Measurements from ENCODE around the gene MCRIP1. TPM values are rescaled to one million over a fixed set of nuclear protein-coding genes. Genes with fewer than 3 reads are reported as not detected.

Gene MCRIP1
- total and polyA plus RNA-seq, 2 of the 8 experiments (the other 6 are each of a cell fraction or from before 2014, with no cell fraction given), result 103 to 151 TPM

- H3K23ac ChIP-seq (ENCODE audit: insufficient read length), result no peak overlapping the region
- no peak overlapping the region for H4K8ac ChIP-seq (ENCODE audit: extremely low read depth, insufficient read depth, low read length)
- peaks cover 0 to 1% of the 10 kb centered on the region in 2 experiments; a peak in 2 of 4 replicates for H3K79me2 ChIP-seq (ENCODE audit: control insufficient read depth in 1 of 2, insufficient read depth in 2 of 2, low read length in 2 of 2)
- no peak overlapping the region for H4K5ac ChIP-seq (ENCODE audit: insufficient read length, low read depth, low read length)
- no peak overlapping the region for H3K9ac ChIP-seq (replicated peaks in 1 of 4; ENCODE audit: extremely low read depth in 1 of 4, low read depth in 3 of 4, low read length in 3 of 4)
- no peak overlapping the region for H3K18ac ChIP-seq (ENCODE audit: extremely low read depth, low read length)
- H3K9me3 ChIP-seq (ENCODE audit: insufficient read depth in 2 of 2, low read depth in 1 of 2, low read length in 1 of 2), result no peaks in the 10 kb centered on the region
- no peaks in the 10 kb centered on the region for H3K4me1 ChIP-seq (replicated peaks in 1 of 4; ENCODE audit: control insufficient read depth in 3 of 4, insufficient read depth in 4 of 4, low read length in 3 of 4)
- H4K91ac ChIP-seq (replicated peaks; ENCODE audit: insufficient read length, low read length), result no peak overlapping the region
- no peak overlapping the region for H2BK12ac ChIP-seq (ENCODE audit: low read depth, low read length)
- DNase-seq (ENCODE audit: low read depth in 1 of 2, low spot score in 2 of 2) (no peak), FAIRE-seq (no peak)
- no peak overlapping the region for H2BK20ac ChIP-seq (ENCODE audit: low read length)
- H3K79me1 ChIP-seq (ENCODE audit: low read depth, low read length), result peaks cover 5% of the 10 kb centered on the region
- ChIA-PET CTCF (ENCODE audit: partially characterized antibody) (interaction anchor here (0.9 to 3.6 kb wide), 8 partner anchors 9 to 131 kb away, joined by 3 to 21 read pairs (median 4); no protein-coding TSS in a partner anchor), POLR2A (ENCODE audit: partially characterized antibody) (interaction anchor here (0.6 to 2.4 kb wide), 7 partner anchors 9 to 157 kb away, joined by 3 to 15 read pairs (median 5); partner anchors contain the start of gene P4HB)
- no peak overlapping the region for H3K4ac ChIP-seq (replicated peaks; ENCODE audit: insufficient read length, low read depth, low read length)
- no peak overlapping the region for H2AK5ac ChIP-seq (ENCODE audit: low read depth, low read length)
- H3K4me2 ChIP-seq (ENCODE audit: insufficient read depth in 1 of 2, low read depth in 2 of 2, low read length in 2 of 2), result no peak overlapping the region
- 94% methylated on average over 11 of the region's 12 CpGs; no CpG with 5 or more reads in 1 of the 2 experiments for WGBS, 2 experiments (ENCODE audit: extremely low coverage in 1 of 2, insufficient coverage in 1 of 2, insufficient read length in 1 of 2, insufficient replicate concordance in 2 of 2, low coverage in 1 of 2, low lambda C conversion rate in 2 of 2, missing lambda C conversion rate in 1 of 2)
- no peak overlapping the region for H2AFZ ChIP-seq (ENCODE audit: low read length)
- no peaks in the 10 kb centered on the region; a peak in 1 of 7 replicates for H3K27me3 ChIP-seq (replicated peaks in 1 of 4; ENCODE audit: control insufficient read depth in 3 of 4, extremely low read depth in 1 of 4, insufficient read depth in 3 of 4, low read length in 3 of 4)
- H4K20me1 ChIP-seq (replicated peaks in 1 of 2; ENCODE audit: control insufficient read depth in 1 of 2, insufficient read depth in 2 of 2, low read length in 2 of 2), result peaks cover 5 to 13% of the 10 kb centered on the region in 2 experiments
- no peak overlapping the region for H2BK15ac ChIP-seq (ENCODE audit: low read length)
- no peaks in the 10 kb centered on the region for H3K23me2 ChIP-seq (ENCODE audit: low read depth, low read length)
- H3K14ac ChIP-seq (ENCODE audit: insufficient read length), result no peak overlapping the region
- no peak overlapping the region for H2BK5ac ChIP-seq (ENCODE audit: low read depth, low read length)
- no peak overlapping the region for H3K27ac ChIP-seq (ENCODE audit: low read depth, low read length)
- no peak overlapping the region for H2BK120ac ChIP-seq (replicated peaks; ENCODE audit: low read depth, low read length)
- H3K36me3 ChIP-seq (ENCODE audit: control insufficient read depth in 2 of 4, insufficient read depth in 4 of 4, low read length in 3 of 4), result peaks cover 18 to 50% (median 29%) of the 10 kb centered on the region in 4 experiments; a peak in 6 of 8 replicates
- H3K56ac ChIP-seq (replicated peaks; ENCODE audit: insufficient read length, low read depth, low read length), result no peak overlapping the region
- no peak overlapping the region for H3K4me3 ChIP-seq (ENCODE audit: extremely low read depth in 1 of 4, insufficient read depth in 2 of 4, low read depth in 3 of 4, low read length in 4 of 4)
- no peak for TF ChIP-seq KDM4A (IDR thresholded peaks at IDR 0.05; ENCODE audit: low read depth, low read length, severe bottlenecking)
- TF ChIP-seq SP1 (IDR thresholded peaks at IDR 0.05; ENCODE audit: low read depth, low read length), result no peak
- TF ChIP-seq CHD2 (IDR thresholded peaks at IDR 0.05; ENCODE audit: low read length), result no peak
- TF ChIP-seq CBX5 (IDR thresholded peaks at IDR 0.05; ENCODE audit: low read depth, low read length), result no peak
- TF ChIP-seq CEBPB (IDR thresholded peaks at IDR 0.05; ENCODE audit: low read depth, low read length), result no peak
- no peak for TF ChIP-seq ZNF274 (IDR thresholded peaks at IDR 0.05; ENCODE audit: borderline replicate concordance, extremely low read depth, low read length)
- TF ChIP-seq EP300 (IDR thresholded peaks at IDR 0.05; ENCODE audit: borderline replicate concordance in 1 of 2, low read depth in 2 of 2, low read length in 2 of 2), result no peak
- TF ChIP-seq JUN (IDR thresholded peaks at IDR 0.05; ENCODE audit: low read depth, low read length), result no peak
- TF ChIP-seq ASH2L (IDR thresholded peaks at IDR 0.05; ENCODE audit: low read length), result no peak
- no peak for TF ChIP-seq KDM5A (IDR thresholded peaks at IDR 0.05; ENCODE audit: low read length)
- TF ChIP-seq TAF1 (IDR thresholded peaks at IDR 0.05; ENCODE audit: low read depth, low read length), result no peak
- no peak for TF ChIP-seq SIX5 (IDR thresholded peaks at IDR 0.05; ENCODE audit: low read depth, low read length)
- TF ChIP-seq SRF (IDR thresholded peaks at IDR 0.05; ENCODE audit: low read depth, low read length), result no peak
- no peak for TF ChIP-seq MAX (IDR thresholded peaks at IDR 0.05)
- TF ChIP-seq SIN3A (conservative IDR thresholded peaks at IDR 0.05 in 1 of 2, IDR thresholded peaks at IDR 0.05 in 1 of 2; ENCODE audit: low read depth in 1 of 2, low read length in 2 of 2), result no peak
Measured at GRCh38 chr17:81852237-81852636, 19.1 kb upstream of the MCRIP1 start.

Data from H1 (cell line).